ENCODE measurements around the gene NAPB.

The NAPB gene

GRCh38 chr20:23381876-23382275 lies 39.4 kb downstream of the NAPB start:
- no peak for TF ChIP-seq POLR2A (IDR thresholded peaks at IDR 0.05; ENCODE audit: extremely low read depth, insufficient read length)
- TF ChIP-seq MAX (IDR thresholded peaks at IDR 0.05; ENCODE audit: low read depth, low read length): no peak
- TF ChIP-seq MYC (IDR thresholded peaks at IDR 0.05; ENCODE audit: low read depth, low read length): no peak
- H3K4me3 ChIP-seq (ENCODE audit: low read depth, low read length): no peak overlapping the region
- no peak for DNase-seq (ENCODE audit: low read depth)

GRCh38 chr20:23379772-23380171 lies 41.5 kb downstream of the NAPB start:
- TF ChIP-seq MYC (IDR thresholded peaks at IDR 0.05; ENCODE audit: low read depth, low read length) (no peak), CTCF (IDR thresholded peaks at IDR 0.05; ENCODE audit: low read depth, low read length) (no peak), MAX (IDR thresholded peaks at IDR 0.05; ENCODE audit: low read depth, low read length) (no peak), POLR2A (IDR thresholded peaks at IDR 0.05; ENCODE audit: extremely low read depth, insufficient read length) (no peak)
- no peak overlapping the region for H3K4me3 ChIP-seq (ENCODE audit: low read depth, low read length)
- DNase-seq (ENCODE audit: low read depth): no peak

- no peak for DNase-seq (ENCODE audit: low read depth)
- no peak for TF ChIP-seq MAX (IDR thresholded peaks at IDR 0.05; ENCODE audit: low read depth, low read length)
- TF ChIP-seq CTCF (IDR thresholded peaks at IDR 0.05; ENCODE audit: low read depth, low read length): no peak
- TF ChIP-seq POLR2A (IDR thresholded peaks at IDR 0.05; ENCODE audit: extremely low read depth, insufficient read length): no peak
- TF ChIP-seq MYC (IDR thresholded peaks at IDR 0.05; ENCODE audit: low read depth, low read length): no peak
- H3K4me3 ChIP-seq (ENCODE audit: low read depth, low read length): no peak overlapping the region
Observed at GRCh38 chr20:23375827-23376226, 45.5 kb downstream of the NAPB start.

GRCh38 chr20:23374441-23374840 lies 46.8 kb downstream of the NAPB start:
- TF ChIP-seq MAX (IDR thresholded peaks at IDR 0.05; ENCODE audit: low read depth, low read length) (no peak), POLR2A (IDR thresholded peaks at IDR 0.05; ENCODE audit: extremely low read depth, insufficient read length) (no peak), MYC (IDR thresholded peaks at IDR 0.05; ENCODE audit: low read depth, low read length) (no peak), CTCF (IDR thresholded peaks at IDR 0.05; ENCODE audit: low read depth, low read length) (no peak)
- no peak overlapping the region for H3K4me3 ChIP-seq (ENCODE audit: low read depth, low read length)

GRCh38 chr20:23371496-23371895 lies 49.8 kb downstream of the NAPB start:
- TF ChIP-seq MAX (IDR thresholded peaks at IDR 0.05; ENCODE audit: low read depth, low read length): no peak
- TF ChIP-seq CTCF (IDR thresholded peaks at IDR 0.05; ENCODE audit: low read depth, low read length): no peak
- TF ChIP-seq MYC (IDR thresholded peaks at IDR 0.05; ENCODE audit: low read depth, low read length): no peak
- no peak for TF ChIP-seq POLR2A (IDR thresholded peaks at IDR 0.05; ENCODE audit: extremely low read depth, insufficient read length)
- no peak overlapping the region for H3K4me3 ChIP-seq (ENCODE audit: low read depth, low read length)
- no peak for DNase-seq (ENCODE audit: low read depth)

More at GRCh38 chr20:23374441-23374840, 46.8 kb downstream of the NAPB start:
- DNase-seq (ENCODE audit: low read depth): no peak

GRCh38 chr20:23370873-23371272 lies 50.4 kb downstream of the NAPB start:
- no peak for DNase-seq (ENCODE audit: low read depth)
- H3K4me3 ChIP-seq (ENCODE audit: low read depth, low read length): no peak overlapping the region
- TF ChIP-seq POLR2A (IDR thresholded peaks at IDR 0.05; ENCODE audit: extremely low read depth, insufficient read length) (no peak), MAX (IDR thresholded peaks at IDR 0.05; ENCODE audit: low read depth, low read length) (no peak), MYC (IDR thresholded peaks at IDR 0.05; ENCODE audit: low read depth, low read length) (no peak), CTCF (IDR thresholded peaks at IDR 0.05; ENCODE audit: low read depth, low read length) (no peak)
